Activated naive CD8-positive, alpha-beta T cell treated with anti-CD3 and anti-CD28 coated beads, Interleukin-2, amount 10 ng/mL, durations not matched to agents 7 days and 5 days (primary cell): ENCODE measurements around the gene ELF5. TPM values are rescaled to one million over a fixed set of nuclear protein-coding genes. Genes with fewer than 3 reads are reported as not detected.

Experiments
- ATAC-seq: fragments of 150-1000 bp; cut with Tn5 transposase; one replicate; pipeline ENCODE4 v1.10.0; 2021; ENCODE audit warnings: low read depth, moderate library complexity
- POLR2A ChIA-PET: fragments of 350-600 bp; sonication (Branson Sonifier 250); formaldehyde crosslinking; loops from one replicate; lab custom pipeline; 2021; ENCODE audit warnings: antibody characterized with exemption; lab: Charles Lee
- DNase-seq: peaks from one replicate; pipeline ENCODE4 v3.0.0; 2021
- H3K27ac Mint-ChIP-seq: one replicate; pipeline ENCODE4 v1.8.0; 2022; ENCODE audit warnings: mild to moderate bottlenecking, mixed read lengths
- H3K27me3 Mint-ChIP-seq: one replicate; pipeline ENCODE4 v1.8.0; 2022; ENCODE audit warnings: mild to moderate bottlenecking, moderate library complexity, mixed read lengths
- H3K36me3 Mint-ChIP-seq: one replicate; pipeline ENCODE4 v1.8.0; 2021; ENCODE audit warnings: mild to moderate bottlenecking, mixed read lengths
- H3K4me1 Mint-ChIP-seq: one replicate; pipeline ENCODE4 v1.8.0; 2021; ENCODE audit warnings: mixed read lengths
- H3K4me3 Mint-ChIP-seq: one replicate; pipeline ENCODE4 v1.8.0; 2022; ENCODE audit warnings: mild to moderate bottlenecking, moderate library complexity, mixed read lengths
- H3K9me3 Mint-ChIP-seq: one replicate; pipeline ENCODE4 v1.8.0; 2021; ENCODE audit warnings: mixed read lengths
- total RNA-seq, 2 experiments: library from RNA; stranded (reverse); gene quantifications; one replicate each; pipeline ENCODE4 v1.2.3, GENCODE V29; 2021

ELF5 gene
- total RNA-seq, 2 experiments from 2014 or later: not detected

DNA sequence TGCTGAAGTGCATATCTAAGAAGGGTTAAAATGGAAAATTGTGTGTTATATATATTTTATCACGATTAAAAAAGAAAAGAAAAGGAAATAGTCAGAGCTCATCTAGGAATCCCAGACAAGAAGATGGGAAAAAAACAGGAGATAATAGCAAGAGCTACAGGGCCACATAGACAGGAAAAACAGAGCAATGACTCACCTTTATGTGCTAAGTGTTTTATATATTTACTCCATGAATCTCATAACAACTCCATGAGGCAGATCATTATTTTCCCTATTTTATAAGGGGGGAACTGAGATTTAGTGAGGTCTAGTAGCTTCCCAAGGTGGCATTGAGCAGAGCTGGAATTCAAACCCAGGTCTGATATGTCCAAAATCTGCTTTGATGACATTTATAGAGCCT lies 18.1 kb upstream of the ELF5 start:
- ATAC-seq (no peak), DNase-seq (no peak)
- peaks cover 17% of the 10 kb centered on the region for H3K27me3 Mint-ChIP-seq
- H3K9me3 Mint-ChIP-seq: peaks cover 2% of the 10 kb centered on the region
- POLR2A ChIA-PET: no interaction called here
- no peaks in the 10 kb centered on the region for H3K4me1 Mint-ChIP-seq
- H3K27ac Mint-ChIP-seq: no peak overlapping the region
- no peak overlapping the region for H3K4me3 Mint-ChIP-seq
- no peaks in the 10 kb centered on the region for H3K36me3 Mint-ChIP-seq

DNA sequence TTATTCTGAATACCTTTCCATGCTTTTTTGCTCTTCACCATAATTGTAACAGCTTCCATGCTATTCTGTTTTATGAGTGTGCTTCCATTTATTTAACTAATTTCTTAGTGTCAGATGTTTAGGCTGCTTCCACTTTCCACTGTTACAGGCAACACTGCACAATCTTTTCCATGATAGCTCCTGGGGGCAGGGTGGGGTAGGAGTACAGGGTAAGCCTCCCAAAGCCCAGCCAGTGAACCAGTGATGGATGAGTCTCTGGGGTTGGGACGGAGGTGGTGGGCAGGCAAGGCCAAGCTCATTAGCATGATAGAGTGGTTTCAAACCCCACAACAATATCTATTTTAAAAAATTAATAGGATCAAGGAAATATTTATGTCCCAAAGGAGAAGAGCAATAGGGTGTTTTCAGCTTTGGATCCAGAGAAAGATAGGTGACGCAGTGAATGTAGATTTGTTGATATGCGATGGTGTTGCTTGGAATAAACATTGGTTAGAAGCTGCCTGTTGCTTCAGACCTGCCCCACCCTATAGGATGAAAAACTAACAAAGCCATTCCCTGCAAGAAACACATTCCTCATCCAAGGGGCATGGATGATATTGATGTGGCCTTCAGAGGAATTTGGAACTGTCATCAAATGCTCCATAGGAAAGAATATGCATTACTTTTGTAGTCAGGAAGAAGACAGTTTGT lies 17.1 kb upstream of the ELF5 start:
- no peaks in the 10 kb centered on the region for H3K36me3 Mint-ChIP-seq
- no peaks in the 10 kb centered on the region for H3K4me1 Mint-ChIP-seq
- H3K27me3 Mint-ChIP-seq: peaks cover 17% of the 10 kb centered on the region
- POLR2A ChIA-PET: no interaction called here
- ATAC-seq (no peak), DNase-seq (no peak)
- no peak overlapping the region for H3K4me3 Mint-ChIP-seq
- H3K9me3 Mint-ChIP-seq: peaks cover 2% of the 10 kb centered on the region
- H3K27ac Mint-ChIP-seq: no peak overlapping the region

- H3K27me3 Mint-ChIP-seq: peaks cover 17% of the 10 kb centered on the region
- ATAC-seq (no peak), DNase-seq (no peak)
- H3K27ac Mint-ChIP-seq: no peak overlapping the region
- H3K4me1 Mint-ChIP-seq: no peaks in the 10 kb centered on the region
- no peak overlapping the region for H3K4me3 Mint-ChIP-seq
- peaks cover 1% of the 10 kb centered on the region for H3K9me3 Mint-ChIP-seq
- POLR2A ChIA-PET: no interaction called here
- H3K36me3 Mint-ChIP-seq: no peaks in the 10 kb centered on the region
These were observed 16.0 kb upstream of the ELF5 start for GRCh38 chr11:34529643-34530042.

GRCh38 chr11:34528072-34528471 lies 14.5 kb upstream of the ELF5 start:
- peaks cover 17% of the 10 kb centered on the region for H3K27me3 Mint-ChIP-seq
- no peak overlapping the region for H3K4me3 Mint-ChIP-seq
- H3K4me1 Mint-ChIP-seq: no peaks in the 10 kb centered on the region
- no peaks in the 10 kb centered on the region for H3K9me3 Mint-ChIP-seq
- ATAC-seq (no peak), DNase-seq (no peak)
- POLR2A ChIA-PET: no interaction called here
- H3K27ac Mint-ChIP-seq: no peak overlapping the region
- no peaks in the 10 kb centered on the region for H3K36me3 Mint-ChIP-seq

- ATAC-seq (no peak), DNase-seq (no peak)
- POLR2A ChIA-PET: no interaction called here
- Mint-ChIP-seq H3K4me1 (no peaks in the 10 kb centered on the region), H3K9me3 (no peaks in the 10 kb centered on the region), H3K27me3 (peaks cover 12% of the 10 kb centered on the region), H3K27ac (no peak overlapping the region), H3K4me3 (peak overlapping the region; percentile 46), H3K36me3 (no peaks in the 10 kb centered on the region)
These were observed 12.5 kb upstream of the ELF5 start for GRCh38 chr11:34525888-34526657.

- DNase-seq: no peak
- no peaks in the 10 kb centered on the region for H3K9me3 Mint-ChIP-seq
- H3K27ac Mint-ChIP-seq: no peak overlapping the region
- no peaks in the 10 kb centered on the region for H3K4me1 Mint-ChIP-seq
- H3K36me3 Mint-ChIP-seq: no peaks in the 10 kb centered on the region
- POLR2A ChIA-PET: no interaction called here
- no peak for ATAC-seq
- no peak overlapping the region for H3K4me3 Mint-ChIP-seq
- H3K27me3 Mint-ChIP-seq: peaks cover 9% of the 10 kb centered on the region
These were observed 11.5 kb upstream of the ELF5 start for GRCh38 chr11:34525098-34525497.

GRCh38 chr11:34524696-34525095 lies 11.1 kb upstream of the ELF5 start:
- Mint-ChIP-seq H3K9me3 (no peaks in the 10 kb centered on the region), H3K4me3 (no peak overlapping the region), H3K36me3 (no peaks in the 10 kb centered on the region), H3K27ac (no peak overlapping the region), H3K27me3 (peaks cover 9% of the 10 kb centered on the region), H3K4me1 (no peaks in the 10 kb centered on the region)
- ATAC-seq (no peak), DNase-seq (no peak)
- POLR2A ChIA-PET: no interaction called here

DNA sequence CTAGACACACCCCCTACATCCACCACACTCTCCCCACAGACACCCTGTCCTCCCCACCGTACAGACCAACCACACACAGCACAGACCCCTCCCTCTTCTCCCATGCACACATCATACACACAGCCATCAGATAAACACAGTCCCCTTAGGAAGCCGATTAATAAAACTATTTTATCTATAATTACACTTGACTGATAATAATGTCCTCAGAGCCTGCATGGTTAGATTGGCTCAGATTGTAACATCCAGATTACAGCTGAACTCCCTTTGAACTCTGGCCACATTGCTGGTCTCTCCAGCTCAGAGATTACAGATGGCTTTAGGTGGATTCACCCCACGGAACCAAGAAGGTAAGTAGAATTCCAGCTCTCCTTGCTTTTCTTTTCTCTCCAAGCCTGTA lies 9.5 kb upstream of the ELF5 start:
- H3K9me3 Mint-ChIP-seq: no peaks in the 10 kb centered on the region
- H3K4me3 Mint-ChIP-seq: no peak overlapping the region
- peaks cover 5% of the 10 kb centered on the region for H3K27me3 Mint-ChIP-seq
- ATAC-seq: no peak
- no peak overlapping the region for H3K27ac Mint-ChIP-seq
- no peak for DNase-seq
- H3K4me1 Mint-ChIP-seq: no peaks in the 10 kb centered on the region
- POLR2A ChIA-PET: no interaction called here
- H3K36me3 Mint-ChIP-seq: no peaks in the 10 kb centered on the region

- Mint-ChIP-seq H3K4me3 (no peak overlapping the region), H3K36me3 (no peaks in the 10 kb centered on the region), H3K27me3 (peaks cover 5% of the 10 kb centered on the region), H3K4me1 (no peaks in the 10 kb centered on the region), H3K27ac (no peak overlapping the region), H3K9me3 (no peaks in the 10 kb centered on the region)
- POLR2A ChIA-PET: no interaction called here
- DNase-seq (no peak), ATAC-seq (no peak)
These were observed 8.6 kb upstream of the ELF5 start for GRCh38 chr11:34522188-34522587.

DNA sequence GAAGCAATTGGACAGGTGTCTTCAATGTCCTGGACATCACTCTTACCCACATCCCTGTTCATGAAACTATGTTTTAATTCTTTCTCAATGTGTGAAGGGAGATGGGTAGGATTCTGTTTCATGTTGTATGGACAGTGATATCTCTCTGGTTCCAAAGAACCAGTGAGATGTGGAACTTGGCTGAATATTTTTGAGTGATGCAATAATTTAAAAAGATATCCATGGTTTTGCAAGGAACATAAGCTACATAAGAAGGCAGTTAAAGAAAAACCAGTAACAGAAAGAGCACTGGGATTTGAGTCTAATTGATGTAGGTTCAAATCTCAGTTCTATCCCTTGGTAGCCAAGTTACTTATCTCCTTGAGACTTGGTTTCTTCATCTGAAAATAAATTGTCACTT lies 7.7 kb upstream of the ELF5 start:
- DNase-seq (no peak), ATAC-seq (no peak)
- POLR2A ChIA-PET: no interaction called here
- Mint-ChIP-seq H3K27me3 (peaks cover 5% of the 10 kb centered on the region), H3K27ac (no peak overlapping the region), H3K36me3 (no peaks in the 10 kb centered on the region), H3K4me3 (no peak overlapping the region), H3K9me3 (no peaks in the 10 kb centered on the region), H3K4me1 (no peaks in the 10 kb centered on the region)

- no peak for ATAC-seq
- no peak overlapping the region for H3K27ac Mint-ChIP-seq
- no peak for DNase-seq
- H3K9me3 Mint-ChIP-seq: no peaks in the 10 kb centered on the region
- H3K27me3 Mint-ChIP-seq: peaks cover 11% of the 10 kb centered on the region
- no peaks in the 10 kb centered on the region for H3K4me1 Mint-ChIP-seq
- H3K4me3 Mint-ChIP-seq: no peak overlapping the region
- POLR2A ChIA-PET: no interaction called here
- H3K36me3 Mint-ChIP-seq: no peaks in the 10 kb centered on the region
These were observed 6.1 kb upstream of the ELF5 start for GRCh38 chr11:34519595-34520235.

DNA sequence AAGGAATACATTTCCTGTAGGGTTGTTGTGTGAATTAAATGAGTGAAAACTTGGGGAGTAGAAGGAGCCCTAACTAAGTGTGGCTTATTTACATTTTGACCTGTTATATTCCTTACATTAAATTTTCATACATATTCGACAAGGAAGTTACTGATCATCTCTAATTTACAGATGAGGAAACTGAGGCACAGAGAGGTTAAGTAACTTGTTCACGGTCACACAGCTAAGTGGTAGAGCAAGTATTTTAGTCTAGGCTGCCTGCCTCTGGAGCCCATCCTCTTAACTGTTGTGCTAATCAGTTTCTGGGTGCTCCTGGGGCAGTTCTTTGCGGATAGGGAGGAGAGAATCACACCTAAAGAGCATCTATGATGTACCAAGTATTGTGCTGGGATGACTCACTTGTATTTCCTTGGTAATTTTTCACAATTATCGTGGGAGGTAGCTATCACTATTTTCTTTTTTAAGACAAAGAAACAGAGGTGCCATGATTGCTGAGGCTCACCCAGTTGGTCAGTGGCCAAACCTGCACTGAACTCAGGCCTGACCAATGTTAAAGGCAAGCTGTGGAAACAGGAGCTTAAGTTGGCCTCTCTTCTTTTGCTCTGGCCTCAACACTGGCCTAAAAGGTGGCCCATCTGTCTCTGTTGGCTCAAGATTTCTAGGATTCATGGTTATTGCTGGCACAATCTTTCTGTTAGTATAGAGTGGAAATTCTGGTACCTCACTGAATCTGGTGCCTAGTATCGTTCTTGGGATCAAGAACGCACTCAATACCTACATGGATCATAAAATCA lies 2.9 kb upstream of the ELF5 start:
- Mint-ChIP-seq H3K27me3 (peaks cover 11% of the 10 kb centered on the region), H3K36me3 (no peaks in the 10 kb centered on the region), H3K9me3 (no peaks in the 10 kb centered on the region), H3K27ac (no peak overlapping the region), H3K4me1 (no peaks in the 10 kb centered on the region), H3K4me3 (no peak overlapping the region)
- no peak for ATAC-seq
- POLR2A ChIA-PET: no interaction called here
- no peak for DNase-seq

GRCh38 chr11:34514597-34514996 lies 1.0 kb upstream of the ELF5 start:
- DNase-seq: no peak
- POLR2A ChIA-PET: no interaction called here
- no peaks in the 10 kb centered on the region for H3K9me3 Mint-ChIP-seq
- H3K36me3 Mint-ChIP-seq: no peaks in the 10 kb centered on the region
- H3K4me3 Mint-ChIP-seq: no peak overlapping the region
- peaks cover 11% of the 10 kb centered on the region for H3K27me3 Mint-ChIP-seq
- no peaks in the 10 kb centered on the region for H3K4me1 Mint-ChIP-seq
- no peak for ATAC-seq
- no peak overlapping the region for H3K27ac Mint-ChIP-seq
